ENCODE measurements around the gene RAB7B. TPM values are rescaled to one million over a fixed set of nuclear protein-coding genes. Genes with fewer than 3 reads are reported as not detected.

The RAB7B gene
- total RNA-seq, 4 donors from 2014 or later: 21.6 to 55.5 (median 26.8) TPM

DNA sequence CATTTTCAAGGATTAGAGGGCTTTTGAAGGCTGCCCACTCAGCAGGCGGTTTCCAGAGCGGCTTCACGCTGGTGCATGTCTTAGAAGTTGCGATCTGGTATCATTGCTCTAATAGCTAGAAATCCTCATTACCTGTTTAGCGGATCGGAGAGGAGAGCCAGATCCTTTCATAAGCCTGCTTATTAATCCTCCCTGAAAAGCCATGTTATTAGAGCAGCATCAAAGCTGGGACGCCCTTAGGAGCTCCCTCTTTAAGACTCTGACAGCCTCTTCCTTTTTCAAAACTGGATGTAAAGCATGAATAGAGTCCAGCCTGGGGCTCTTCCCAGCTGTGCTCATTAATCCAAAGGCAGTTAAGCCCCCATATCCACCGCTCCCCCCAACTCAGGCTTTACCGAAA, 34.4 kb upstream of the RAB7B start:
- H3K4me1 ChIP-seq: peaks cover 10% of the 10 kb centered on the region
- H3K36me3 ChIP-seq: no peaks in the 10 kb centered on the region
- no peaks in the 10 kb centered on the region for H3K27me3 ChIP-seq
- H3K4me3 ChIP-seq: no peak overlapping the region
- no peak overlapping the region for H3K27ac ChIP-seq
- no peaks in the 10 kb centered on the region for H3K9me3 ChIP-seq
- WGBS: 95% methylated on average over 9 of the region's 9 CpGs
- no peak for DNase-seq (ENCODE audit: low spot score in 2 of 2)
- TF ChIP-seq EP300 (IDR thresholded peaks at IDR 0.05) (no peak), POLR2A (IDR thresholded peaks at IDR 0.05) (no peak), POLR2AphosphoS5 (IDR thresholded peaks at IDR 0.05) (no peak)
- TF ChIP-seq, protein P1, sequence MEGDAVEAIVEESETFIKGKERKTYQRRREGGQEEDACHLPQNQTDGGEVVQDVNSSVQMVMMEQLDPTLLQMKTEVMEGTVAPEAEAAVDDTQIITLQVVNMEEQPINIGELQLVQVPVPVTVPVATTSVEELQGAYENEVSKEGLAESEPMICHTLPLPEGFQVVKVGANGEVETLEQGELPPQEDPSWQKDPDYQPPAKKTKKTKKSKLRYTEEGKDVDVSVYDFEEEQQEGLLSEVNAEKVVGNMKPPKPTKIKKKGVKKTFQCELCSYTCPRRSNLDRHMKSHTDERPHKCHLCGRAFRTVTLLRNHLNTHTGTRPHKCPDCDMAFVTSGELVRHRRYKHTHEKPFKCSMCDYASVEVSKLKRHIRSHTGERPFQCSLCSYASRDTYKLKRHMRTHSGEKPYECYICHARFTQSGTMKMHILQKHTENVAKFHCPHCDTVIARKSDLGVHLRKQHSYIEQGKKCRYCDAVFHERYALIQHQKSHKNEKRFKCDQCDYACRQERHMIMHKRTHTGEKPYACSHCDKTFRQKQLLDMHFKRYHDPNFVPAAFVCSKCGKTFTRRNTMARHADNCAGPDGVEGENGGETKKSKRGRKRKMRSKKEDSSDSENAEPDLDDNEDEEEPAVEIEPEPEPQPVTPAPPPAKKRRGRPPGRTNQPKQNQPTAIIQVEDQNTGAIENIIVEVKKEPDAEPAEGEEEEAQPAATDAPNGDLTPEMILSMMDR (IDR thresholded peaks at IDR 0.05): no peak

DNA sequence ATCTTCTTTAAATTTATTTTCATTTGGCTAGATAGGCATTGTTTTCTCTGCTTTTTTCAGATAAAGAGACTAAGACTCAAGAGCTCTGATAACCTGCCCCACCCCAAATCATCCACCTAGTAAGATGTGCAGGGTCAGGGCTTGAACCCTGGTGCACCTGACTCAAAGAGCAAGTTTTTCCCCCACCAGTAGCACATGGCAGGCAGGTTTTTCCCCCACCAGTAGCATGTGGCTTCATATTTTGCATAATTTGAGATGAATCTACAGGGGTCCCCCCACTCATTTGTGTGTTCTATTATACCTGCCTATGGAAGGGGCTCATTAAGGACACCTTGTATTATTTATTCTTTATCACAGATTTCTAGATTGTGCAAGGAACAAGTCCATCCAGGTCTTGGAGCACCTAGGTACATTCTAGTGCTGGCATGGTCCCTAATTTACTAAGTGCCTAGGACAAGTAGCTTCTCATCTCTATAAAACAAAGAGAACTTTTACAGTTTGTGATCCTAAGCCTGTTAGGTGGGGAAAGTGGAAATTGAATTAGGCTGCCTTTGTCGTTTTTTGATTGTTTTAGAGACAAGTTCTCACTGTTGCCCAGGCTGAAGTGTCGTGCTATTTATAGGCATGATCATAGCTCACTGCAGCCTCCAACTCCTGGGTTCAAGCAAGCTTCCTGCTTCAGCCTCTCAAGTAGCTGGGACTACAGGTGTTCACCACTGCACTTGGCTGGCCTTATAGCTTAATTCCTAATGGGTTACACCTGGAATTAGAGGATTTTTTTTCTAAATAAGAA, 33.7 kb upstream of the RAB7B start:
- H3K36me3 ChIP-seq: no peaks in the 10 kb centered on the region
- WGBS: 31% methylated on average over 2 of the region's 2 CpGs
- H3K4me3 ChIP-seq: no peak overlapping the region
- no peaks in the 10 kb centered on the region for H3K9me3 ChIP-seq
- DNase-seq (ENCODE audit: low spot score in 2 of 2): no peak
- peaks cover 9% of the 10 kb centered on the region for H3K4me1 ChIP-seq
- no peak overlapping the region for H3K27ac ChIP-seq
- no peak for TF ChIP-seq EP300 (IDR thresholded peaks at IDR 0.05)
- no peak for TF ChIP-seq POLR2AphosphoS5 (IDR thresholded peaks at IDR 0.05)
- no peak for TF ChIP-seq POLR2A (IDR thresholded peaks at IDR 0.05)
- TF ChIP-seq, protein P1 (IDR thresholded peaks at IDR 0.05): no peak
- no peaks in the 10 kb centered on the region for H3K27me3 ChIP-seq

DNA sequence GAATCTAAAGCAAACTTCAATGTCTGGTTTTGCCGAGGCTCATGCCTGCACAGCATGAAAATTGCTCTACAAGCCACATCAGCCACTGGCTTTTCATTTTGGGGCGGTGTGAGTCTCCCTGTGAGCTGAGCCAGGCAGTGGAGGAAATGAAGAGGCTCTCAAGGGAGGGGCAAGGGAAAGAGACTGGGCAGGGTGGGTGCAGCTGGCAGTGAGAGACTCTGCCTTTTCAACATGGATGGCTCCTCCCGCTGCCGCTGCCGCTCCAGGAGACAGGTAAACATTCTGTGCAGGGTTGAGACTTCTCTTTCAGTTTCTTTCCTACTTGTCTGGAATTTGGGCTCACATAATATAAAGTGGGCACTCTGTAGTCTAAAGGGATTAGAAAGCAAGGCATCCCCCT, 31.8 kb upstream of the RAB7B start:
- no peak overlapping the region for H3K27ac ChIP-seq
- TF ChIP-seq, protein P1 (IDR thresholded peaks at IDR 0.05): no peak
- TF ChIP-seq EP300 (IDR thresholded peaks at IDR 0.05) (no peak), POLR2AphosphoS5 (IDR thresholded peaks at IDR 0.05) (no peak), POLR2A (IDR thresholded peaks at IDR 0.05) (no peak)
- WGBS: 26% methylated on average over 5 of the region's 5 CpGs
- no peak for DNase-seq (ENCODE audit: low spot score in 2 of 2)
- no peaks in the 10 kb centered on the region for H3K9me3 ChIP-seq
- no peaks in the 10 kb centered on the region for H3K36me3 ChIP-seq
- no peak overlapping the region for H3K4me3 ChIP-seq
- H3K27me3 ChIP-seq: no peaks in the 10 kb centered on the region
- peaks cover 15% of the 10 kb centered on the region for H3K4me1 ChIP-seq

DNA sequence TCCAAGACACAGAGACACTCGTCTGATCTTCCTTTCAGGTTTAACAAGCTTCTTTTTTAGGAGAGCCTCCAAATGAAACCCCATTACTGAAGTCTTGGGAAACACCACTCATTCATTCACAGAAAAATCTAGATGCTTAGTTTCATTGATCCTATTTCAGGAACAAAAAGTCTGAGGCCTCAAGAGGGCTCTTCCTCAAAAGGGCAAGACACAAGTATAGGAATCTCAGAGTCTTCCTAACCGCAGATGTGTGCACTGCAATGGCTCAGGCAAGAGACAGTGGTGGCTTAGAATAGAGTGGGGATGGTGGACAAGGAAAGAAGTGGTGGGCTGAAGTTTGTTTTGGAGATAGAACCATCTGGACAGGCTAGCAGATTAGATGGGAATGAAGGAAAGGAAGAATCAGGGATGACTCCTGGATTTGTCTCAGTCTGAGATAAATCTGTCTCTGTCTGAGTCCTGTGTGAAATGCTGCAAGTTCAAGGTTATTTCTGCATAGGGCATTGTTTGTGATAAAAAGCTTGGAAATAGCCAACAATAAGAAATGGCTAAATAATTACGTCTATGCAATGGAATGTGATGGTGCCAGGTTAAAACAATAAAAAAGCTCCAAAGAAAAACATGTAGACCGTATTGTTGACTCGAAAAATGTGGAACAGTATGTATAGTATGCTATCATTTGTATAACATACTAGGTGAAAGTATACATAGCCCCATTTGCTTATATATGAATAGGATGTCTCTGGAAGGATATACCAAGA, 29.4 kb upstream of the RAB7B start:
- no peak for DNase-seq (ENCODE audit: low spot score in 2 of 2)
- H3K4me1 ChIP-seq: peaks cover 27% of the 10 kb centered on the region
- WGBS: 82% methylated on average over 5 of the region's 5 CpGs

More for the DNA sequence above, 29.4 kb upstream of the RAB7B start:
- no peaks in the 10 kb centered on the region for H3K27me3 ChIP-seq
- TF ChIP-seq POLR2AphosphoS5 (IDR thresholded peaks at IDR 0.05): no peak
- no peak for TF ChIP-seq EP300 (IDR thresholded peaks at IDR 0.05)
- no peak for TF ChIP-seq POLR2A (IDR thresholded peaks at IDR 0.05)
- TF ChIP-seq, protein P1 (IDR thresholded peaks at IDR 0.05): no peak
- no peaks in the 10 kb centered on the region for H3K36me3 ChIP-seq
- H3K9me3 ChIP-seq: no peaks in the 10 kb centered on the region
- no peak overlapping the region for H3K27ac ChIP-seq
- H3K4me3 ChIP-seq: no peak overlapping the region

Data from suprapubic skin (tissue), 4 donors.